Stomach (tissue), 4 donors: ENCODE results near the gene FAM20B.

Experiments used
- EP300 ChIP-seq: sonication (generic); formaldehyde crosslinking; IDR thresholded peaks from one replicate; pipeline ENCODE4 v1.6.1; 2017; ENCODE audit warnings: antibody characterized with exemption
- POLR2A ChIP-seq, 4 donors: fragments of 450-650 bp; IDR thresholded peaks; one replicate each; pipeline ENCODE4 v1.6.1; 2016; ENCODE audit warnings: antibody characterized with exemption in 4 of 4, control low read depth in 2 of 4, mild to moderate bottlenecking in 1 of 4, moderate library complexity in 1 of 4
- POLR2AphosphoS5 ChIP-seq, 3 donors: sonication (generic); formaldehyde crosslinking; IDR thresholded peaks; one replicate each; pipeline ENCODE4 v1.6.1; 2016; ENCODE audit warnings: antibody characterized with exemption in 3 of 3
- TF ChIP-seq, protein P1 (sequence below), 7 experiments: fragments of 450-650 bp in 4 of 7; fragments of 200-600 bp in 3 of 7; sonication (generic) in 3 of 7; IDR thresholded peaks; one replicate each; pipeline ENCODE4 v1.5.1; 2016 to 2019; ENCODE audit warnings: antibody characterized with exemption in 7 of 7, control low read depth in 2 of 7, mild to moderate bottlenecking in 1 of 7

DNA sequence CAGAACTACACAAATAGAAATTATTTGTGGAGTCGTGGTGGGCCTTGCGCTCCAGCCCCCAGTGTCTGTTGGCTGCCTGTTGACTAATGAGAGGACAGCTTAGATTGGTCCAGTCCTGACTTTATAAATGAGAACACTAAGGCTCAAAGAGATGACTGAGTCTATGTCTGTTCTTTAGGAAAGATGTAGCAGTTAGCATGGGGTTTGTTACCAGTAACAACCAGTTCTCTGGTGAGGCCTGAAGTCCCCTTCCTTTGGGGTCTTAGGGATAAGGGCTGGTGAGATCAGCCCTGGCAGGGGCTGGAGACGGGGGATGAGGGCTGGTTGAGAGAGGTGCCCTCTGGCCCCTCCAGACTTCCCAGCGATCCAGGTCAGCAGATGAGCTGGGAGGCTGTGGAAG lies 65.2 kb downstream of the FAM20B start:
- no peak for TF ChIP-seq EP300
- TF ChIP-seq, protein P1, sequence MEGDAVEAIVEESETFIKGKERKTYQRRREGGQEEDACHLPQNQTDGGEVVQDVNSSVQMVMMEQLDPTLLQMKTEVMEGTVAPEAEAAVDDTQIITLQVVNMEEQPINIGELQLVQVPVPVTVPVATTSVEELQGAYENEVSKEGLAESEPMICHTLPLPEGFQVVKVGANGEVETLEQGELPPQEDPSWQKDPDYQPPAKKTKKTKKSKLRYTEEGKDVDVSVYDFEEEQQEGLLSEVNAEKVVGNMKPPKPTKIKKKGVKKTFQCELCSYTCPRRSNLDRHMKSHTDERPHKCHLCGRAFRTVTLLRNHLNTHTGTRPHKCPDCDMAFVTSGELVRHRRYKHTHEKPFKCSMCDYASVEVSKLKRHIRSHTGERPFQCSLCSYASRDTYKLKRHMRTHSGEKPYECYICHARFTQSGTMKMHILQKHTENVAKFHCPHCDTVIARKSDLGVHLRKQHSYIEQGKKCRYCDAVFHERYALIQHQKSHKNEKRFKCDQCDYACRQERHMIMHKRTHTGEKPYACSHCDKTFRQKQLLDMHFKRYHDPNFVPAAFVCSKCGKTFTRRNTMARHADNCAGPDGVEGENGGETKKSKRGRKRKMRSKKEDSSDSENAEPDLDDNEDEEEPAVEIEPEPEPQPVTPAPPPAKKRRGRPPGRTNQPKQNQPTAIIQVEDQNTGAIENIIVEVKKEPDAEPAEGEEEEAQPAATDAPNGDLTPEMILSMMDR (IDR thresholded peaks at IDR 0.05), result no peak
- TF ChIP-seq POLR2AphosphoS5 (IDR thresholded peaks at IDR 0.05), result no peak
- no peak for TF ChIP-seq POLR2A (IDR thresholded peaks at IDR 0.05)
